K562 (cell line): Measurements from ENCODE around the gene CAMK2D. TPM values are rescaled to one million over a fixed set of nuclear protein-coding genes. Genes with fewer than 3 reads are reported as not detected.

Source experiments
- ATAC-seq: fragments of 200-7000 bp; cut with Tn5 transposase; 3 replicates; pipeline ENCODE4 v1.9.1; 2020; ENCODE audit warnings: moderate library complexity
- BruUV-seq: library from RNA; stranded (reverse); fragments of 400-500 nt; replicated peaks from 2 replicates; lab custom pipeline; 2021; lab: Mats Ljungman, UMichigan
- CTCF ChIA-PET: fragments of 300-600 bp; formaldehyde crosslinking; extraction: SDS; loops from one replicate; lab custom pipeline; 2021; ENCODE audit warnings: low intra/inter-chr PET ratio; lab: Yijun Ruan, JAX
- POLR2A ChIA-PET: fragments of 300-600, 350-650 bp; sonication (Branson Sonifier 250); formaldehyde crosslinking; extraction: SDS; loops from one replicate; lab custom pipeline; 2021; ENCODE audit warnings: antibody characterized with exemption, inconsistent platforms; lab: Yijun Ruan, JAX
- DNase-seq, 4 experiments: peaks; one replicate each; pipeline versions ENCODE4 v3.0.0 to v3.0.0-alpha.2; 2011 to 2018; ENCODE audit warnings: low spot score in 3 of 4, mixed read lengths in 3 of 4; ENCODE audit errors: extremely low read depth in 1 of 4
- FAIRE-seq: peaks from 2 replicates; lab custom pipeline; 2011; peaks lifted over from hg19 to GRCh38; lab: Jason Lieb, UNC
- H2AFZ ChIP-seq: 2 replicates; pipeline ENCODE4 v1.6.0; 2011; ENCODE audit warnings: low read depth, low read length, control low read depth, inconsistent platforms
- H3K27ac ChIP-seq: fragments of 200-600 bp; 3 replicates; pipeline ENCODE4 v1.8.0; 2011; ENCODE audit warnings: low read depth, mild to moderate bottlenecking, control low read depth, inconsistent platforms, low read length, moderate library complexity, mixed read lengths; ENCODE audit errors: extremely low read depth
- H3K27me3 ChIP-seq, 2 experiments: fragments of 300-600 bp in 1 of 2; 2 replicates in 1 of 2; 3 replicates in 1 of 2; pipeline versions ENCODE4 v1.6.0 to v1.8.0; 2011; ENCODE audit warnings: inconsistent platforms in 2 of 2, low read length in 2 of 2, mild to moderate bottlenecking in 1 of 2, mixed read lengths in 1 of 2, moderate library complexity in 1 of 2; ENCODE audit not compliant: control insufficient read depth in 2 of 2, insufficient read depth in 2 of 2
- H3K36me3 ChIP-seq: fragments of 300-600 bp; 3 replicates; pipeline ENCODE4 v1.8.0; 2011; ENCODE audit warnings: mild to moderate bottlenecking, low read length, inconsistent platforms; ENCODE audit not compliant: control insufficient read depth, insufficient read depth
- H3K4me1 ChIP-seq, 2 experiments: fragments of 200-600 bp in 1 of 2; replicated peaks in 1 of 2; 2 replicates in 1 of 2; 3 replicates in 1 of 2; pipeline versions ENCODE4 v1.5.1 to v1.8.0; 2011; ENCODE audit warnings: inconsistent platforms in 2 of 2, low read length in 2 of 2, mild to moderate bottlenecking in 1 of 2, mixed read lengths in 1 of 2, moderate library complexity in 1 of 2; ENCODE audit not compliant: control insufficient read depth in 2 of 2, insufficient read depth in 2 of 2
- H3K4me2 ChIP-seq: 2 replicates; pipeline ENCODE4 v1.6.1; 2011; ENCODE audit warnings: low read length, control low read depth, inconsistent platforms, mixed read lengths; ENCODE audit not compliant: insufficient read depth
- H3K4me3 ChIP-seq: fragments of 200-600 bp; sonication (generic), shearing (Covaris generic); 2 replicates; pipeline ENCODE4 v1.5.1; 2016; ENCODE audit warnings: control low read depth, inconsistent platforms
- H3K79me2 ChIP-seq: fragments of 200-600 bp; 3 replicates; pipeline ENCODE4 v1.8.0; 2011; ENCODE audit warnings: low read length, inconsistent platforms; ENCODE audit not compliant: control insufficient read depth, insufficient read depth
- H3K9ac ChIP-seq, 2 experiments: 2 replicates each; pipeline versions ENCODE4 v1.6.0 to v1.6.1; 2011; ENCODE audit warnings: low read depth in 2 of 2, low read length in 2 of 2, control low read depth in 1 of 2, inconsistent platforms in 1 of 2, mild to moderate bottlenecking in 1 of 2, mixed read lengths in 1 of 2; ENCODE audit not compliant: insufficient read depth in 1 of 2
- H3K9me1 ChIP-seq: one replicate; pipeline ENCODE4 v1.6.0; 2011; ENCODE audit warnings: inconsistent platforms, mild to moderate bottlenecking, low read length, moderate library complexity; ENCODE audit not compliant: control insufficient read depth, insufficient read depth
- H3K9me3 ChIP-seq: replicated peaks from 2 replicates; pipeline ENCODE4 v1.5.1; 2011; ENCODE audit warnings: low read depth, low read length, inconsistent platforms; ENCODE audit not compliant: control insufficient read depth, insufficient read depth
- H4K20me1 ChIP-seq: replicated peaks from 2 replicates; pipeline ENCODE4 v1.6.1; 2011; ENCODE audit warnings: low read length, inconsistent platforms, mixed read lengths; ENCODE audit not compliant: control insufficient read depth, insufficient read depth
- CREB3 ChIP-seq: fragments of 450-650 bp; conservative IDR thresholded peaks from 2 replicates; pipeline ENCODE4 v1.6.1; 2016; ENCODE audit warnings: missing genetic modification characterization, low read depth, mild to moderate bottlenecking, missing compliant biosample characterization, moderate library complexity
- DDX20 ChIP-seq: fragments of 450-650 bp; IDR thresholded peaks from 2 replicates; pipeline ENCODE4 v1.6.1; 2016; ENCODE audit warnings: missing genetic modification characterization, low read depth, mild to moderate bottlenecking, missing compliant biosample characterization, moderate library complexity
- GTF3C2 ChIP-seq: IDR thresholded peaks from 3 replicates; pipeline ENCODE4 v1.6.1; 2011; ENCODE audit warnings: borderline replicate concordance, mild to moderate bottlenecking, moderate library complexity; ENCODE audit not compliant: insufficient read length; ENCODE audit errors: extremely low read depth
- KAT2B ChIP-seq: IDR thresholded peaks from one replicate; pipeline ENCODE4 v1.6.1; 2012; ENCODE audit warnings: low read depth, mild to moderate bottlenecking, control low read depth, inconsistent platforms, low read length, moderate library complexity
- KLF1 ChIP-seq: fragments of 450-650 bp; IDR thresholded peaks from 2 replicates; pipeline ENCODE4 v1.6.1; 2016; ENCODE audit warnings: missing genetic modification characterization, missing compliant biosample characterization
- MYBL2 ChIP-seq, 2 experiments: fragments of 450-650 bp in 1 of 2; sonication (generic) in 1 of 2; formaldehyde crosslinking in 1 of 2; IDR thresholded peaks; 2 replicates each; pipeline versions ENCODE4 v1.6.1 to v1.8.1; 2017 to 2022; ENCODE audit warnings: borderline replicate concordance in 1 of 2, inconsistent platforms in 1 of 2, low read depth in 1 of 2, mild to moderate bottlenecking in 1 of 2, missing genetic modification reagents in 1 of 2, moderate library complexity in 1 of 2
- ZNF408 ChIP-seq: fragments of 250-450 bp; sonication (Bioruptor Pico); IDR thresholded peaks from 2 replicates; pipeline ENCODE4 v1.4.0; 2020; ENCODE audit warnings: low read depth, mild to moderate bottlenecking, moderate library complexity
- ZNF507 ChIP-seq: conservative IDR thresholded peaks from 2 replicates; pipeline ENCODE4 v1.6.1; 2017; ENCODE audit warnings: missing genetic modification characterization, missing compliant biosample characterization
- WGBS: fragments of 100-300 bp; shearing (Covaris generic); methylation state at CpG from one replicate; pipeline ENCODE4 v1.1.6; 2016; ENCODE audit warnings: low coverage, mixed read lengths; ENCODE audit not compliant: insufficient coverage; ENCODE audit errors: missing lambda C conversion rate; 5-methylcytosine and 5-hydroxymethylcytosine counted together
- in situ Hi-C: fragments of 300-500 bp; cut with MboI; formaldehyde crosslinking; loops from 4 replicates; pipeline ENCODE4 v1.15.0; 2018; ENCODE audit warnings: inconsistent platforms, mixed read lengths
- intact Hi-C: fragments of 100-400 bp; cut with micrococcal nuclease; formaldehyde crosslinking; loops from 2 replicates; pipeline ENCODE4 v1.14.2; 2022
- polyA plus RNA-seq, 8 experiments: library from polyadenylated mRNA; depleted of rRNA in 4 of 8; stranded (reverse) in 5 of 8; unstranded in 3 of 8; fragments of >200 nt; fragmentation: Nextera tagmentation in 2 of 8; fragmentation: Illumina TruSeq in 1 of 8; extraction: Ambion mirVana in 2 of 8; extraction: Trizol in 1 of 8; gene quantifications; 2 replicates each; pipeline versions ENCODE4 v1.2.1 to v1.2.3, GENCODE V29; 2011 to 2014; ENCODE audit warnings: inconsistent platforms in 1 of 8, missing spikeins in 1 of 8
- total RNA-seq, 7 experiments: library from RNA; depleted of rRNA in 6 of 7; stranded (reverse); fragments of >200 nt in 6 of 7; fragmentation: Illumina TruSeq in 2 of 7; extraction: Trizol in 2 of 7; gene quantifications; 2 replicates each; pipeline versions ENCODE4 v1.2.1 to v1.2.3, GENCODE V29; 2011 to 2021; ENCODE audit warnings: low replicate concordance in 1 of 7
- TF ChIP-seq, protein P1 (sequence below), 2 experiments: fragments of 450-650 bp; formaldehyde crosslinking in 1 of 2; IDR thresholded peaks; 2 replicates each; pipeline versions ENCODE4 v1.4.0 to v1.6.1; 2014 to 2020; ENCODE audit warnings: mild to moderate bottlenecking in 2 of 2, borderline replicate concordance in 1 of 2, low read depth in 1 of 2

CAMK2D gene
- total and polyA plus RNA-seq, 9 of the 15 experiments (the other 6 are each of a cell fraction or from before 2014, with no cell fraction given): 0.01 to 0.33 (median 0.04) TPM; not detected in 2

- intact Hi-C loops (no loop called here), in situ Hi-C loops (no loop called here)
- Histone ChIP-seq H3K9ac (no peak overlapping the region), H3K9me1 (no peaks in the 10 kb centered on the region), H3K36me3 (no peaks in the 10 kb centered on the region), H3K79me2 (no peaks in the 10 kb centered on the region), H3K27me3 (no peaks in the 10 kb centered on the region), H4K20me1 (no peaks in the 10 kb centered on the region), H3K27ac (no peak overlapping the region), H3K4me3 (no peak overlapping the region), H3K4me1 (no peaks in the 10 kb centered on the region), H2AFZ (no peak overlapping the region), H3K4me2 (no peak overlapping the region), H3K9me3 (no peaks in the 10 kb centered on the region; the same call in 1 of the 2 replicates)
- BruUV-seq: no TSS peak
- ATAC-seq (no peak), DNase-seq (no peak), FAIRE-seq (no peak)
- 6% methylated on average over 1 of the region's 1 CpG for WGBS
- ChIA-PET CTCF (no interaction called here), POLR2A (no interaction called here)
- no peak for TF ChIP-seq DDX20
- no peak for TF ChIP-seq KLF1 (tag)
- TF ChIP-seq GTF3C2: no peak
- TF ChIP-seq, protein P1, sequence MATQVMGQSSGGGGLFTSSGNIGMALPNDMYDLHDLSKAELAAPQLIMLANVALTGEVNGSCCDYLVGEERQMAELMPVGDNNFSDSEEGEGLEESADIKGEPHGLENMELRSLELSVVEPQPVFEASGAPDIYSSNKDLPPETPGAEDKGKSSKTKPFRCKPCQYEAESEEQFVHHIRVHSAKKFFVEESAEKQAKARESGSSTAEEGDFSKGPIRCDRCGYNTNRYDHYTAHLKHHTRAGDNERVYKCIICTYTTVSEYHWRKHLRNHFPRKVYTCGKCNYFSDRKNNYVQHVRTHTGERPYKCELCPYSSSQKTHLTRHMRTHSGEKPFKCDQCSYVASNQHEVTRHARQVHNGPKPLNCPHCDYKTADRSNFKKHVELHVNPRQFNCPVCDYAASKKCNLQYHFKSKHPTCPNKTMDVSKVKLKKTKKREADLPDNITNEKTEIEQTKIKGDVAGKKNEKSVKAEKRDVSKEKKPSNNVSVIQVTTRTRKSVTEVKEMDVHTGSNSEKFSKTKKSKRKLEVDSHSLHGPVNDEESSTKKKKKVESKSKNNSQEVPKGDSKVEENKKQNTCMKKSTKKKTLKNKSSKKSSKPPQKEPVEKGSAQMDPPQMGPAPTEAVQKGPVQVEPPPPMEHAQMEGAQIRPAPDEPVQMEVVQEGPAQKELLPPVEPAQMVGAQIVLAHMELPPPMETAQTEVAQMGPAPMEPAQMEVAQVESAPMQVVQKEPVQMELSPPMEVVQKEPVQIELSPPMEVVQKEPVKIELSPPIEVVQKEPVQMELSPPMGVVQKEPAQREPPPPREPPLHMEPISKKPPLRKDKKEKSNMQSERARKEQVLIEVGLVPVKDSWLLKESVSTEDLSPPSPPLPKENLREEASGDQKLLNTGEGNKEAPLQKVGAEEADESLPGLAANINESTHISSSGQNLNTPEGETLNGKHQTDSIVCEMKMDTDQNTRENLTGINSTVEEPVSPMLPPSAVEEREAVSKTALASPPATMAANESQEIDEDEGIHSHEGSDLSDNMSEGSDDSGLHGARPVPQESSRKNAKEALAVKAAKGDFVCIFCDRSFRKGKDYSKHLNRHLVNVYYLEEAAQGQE (IDR thresholded peaks at IDR 0.05; ENCODE audit: borderline replicate concordance): no peak
- TF ChIP-seq, protein P1 (CRISPR knock-in tag; IDR thresholded peaks at IDR 0.05; ENCODE audit: low read depth): no peak
- no peak for TF ChIP-seq ZNF507 (tag)
- TF ChIP-seq ZNF408 (CRISPR knock-in tag): no peak
- TF ChIP-seq MYBL2 (IDR thresholded peaks at IDR 0.05; ENCODE audit: low read depth): no peak
- TF ChIP-seq MYBL2 (CRISPR knock-in tag; IDR thresholded peaks at IDR 0.05; ENCODE audit: borderline replicate concordance): no peak
- TF ChIP-seq KAT2B: no peak
- TF ChIP-seq CREB3 (tag): no peak
These were observed 132.8 kb downstream of the CAMK2D start for GRCh38 chr4:113628711-113629110.
